AG09309 (cell line): Measurements from ENCODE around the gene TRIM33.

Experiments used
- DNase-seq: peaks from one replicate; pipeline ENCODE4 v3.0.0-alpha.2; 2010; ENCODE audit warnings: low read depth
- H3K4me3 ChIP-seq: 2 replicates; pipeline ENCODE4 v1.5.1; 2011; ENCODE audit warnings: mild to moderate bottlenecking, low read depth, low read length, moderate library complexity; ENCODE audit not compliant: control insufficient read depth
- CTCF ChIP-seq: IDR thresholded peaks from 2 replicates; pipeline ENCODE4 v1.5.1; 2011; ENCODE audit warnings: mild to moderate bottlenecking, low read depth, low read length, inconsistent platforms; ENCODE audit not compliant: insufficient read depth, control insufficient read depth; ENCODE audit errors: missing control alignments

The TRIM33 gene

DNA sequence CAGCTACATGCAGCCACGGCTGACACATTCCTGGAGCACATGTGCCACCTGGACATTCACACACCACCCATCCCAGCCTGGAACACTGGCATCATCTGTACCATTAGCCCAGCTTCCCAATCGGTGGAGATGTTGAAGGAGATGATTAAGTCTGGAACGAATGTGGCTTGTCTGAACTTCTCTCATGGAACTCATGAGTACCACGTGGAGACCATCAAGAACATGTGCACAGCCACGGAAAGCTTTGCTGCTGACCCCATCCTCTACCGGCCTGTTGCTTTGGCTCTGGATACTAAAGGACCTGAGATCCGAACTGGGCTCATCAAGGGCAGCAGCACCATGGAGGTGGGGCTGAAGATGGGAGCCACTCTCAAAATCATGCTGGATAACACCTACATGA lies 25.0 kb upstream of the TRIM33 start:
- TF ChIP-seq CTCF: no peak
- no peak overlapping the region for H3K4me3 ChIP-seq

DNA sequence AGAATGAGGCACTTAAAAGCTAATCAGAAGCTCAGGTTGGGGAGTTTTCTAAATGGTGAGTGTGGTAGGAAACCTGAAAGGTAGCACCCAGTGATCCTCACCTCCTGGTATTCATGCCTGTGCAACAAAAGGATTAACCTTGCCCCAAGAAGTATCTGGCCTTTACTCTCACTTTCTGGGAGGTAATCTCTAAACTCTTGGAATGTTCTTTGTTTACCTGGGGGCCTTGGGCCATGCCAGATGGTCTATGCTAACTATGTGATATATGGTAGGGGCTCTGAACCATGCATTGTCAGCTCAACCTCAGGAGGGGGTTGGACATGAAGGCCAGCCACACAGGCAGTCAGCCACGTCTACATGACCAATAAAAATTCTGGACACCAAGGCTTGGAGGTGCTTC lies 24.4 kb upstream of the TRIM33 start:
- no peak overlapping the region for H3K4me3 ChIP-seq
- no peak for TF ChIP-seq CTCF
- no peak for DNase-seq

More for the DNA sequence above, 25.0 kb upstream of the TRIM33 start:
- no peak for DNase-seq

- no peak overlapping the region for H3K4me3 ChIP-seq
- DNase-seq: no peak
- TF ChIP-seq CTCF: no peak
Observed at GRCh38 chr1:114531094-114531493, 20.1 kb upstream of the TRIM33 start.

- no peak for TF ChIP-seq CTCF
- H3K4me3 ChIP-seq: no peak overlapping the region
- DNase-seq: no peak
Observed at GRCh38 chr1:114530224-114530623, 19.2 kb upstream of the TRIM33 start.

GRCh38 chr1:114524944-114525343 lies 13.9 kb upstream of the TRIM33 start:
- TF ChIP-seq CTCF: no peak
- DNase-seq: no peak
- no peak overlapping the region for H3K4me3 ChIP-seq

DNA sequence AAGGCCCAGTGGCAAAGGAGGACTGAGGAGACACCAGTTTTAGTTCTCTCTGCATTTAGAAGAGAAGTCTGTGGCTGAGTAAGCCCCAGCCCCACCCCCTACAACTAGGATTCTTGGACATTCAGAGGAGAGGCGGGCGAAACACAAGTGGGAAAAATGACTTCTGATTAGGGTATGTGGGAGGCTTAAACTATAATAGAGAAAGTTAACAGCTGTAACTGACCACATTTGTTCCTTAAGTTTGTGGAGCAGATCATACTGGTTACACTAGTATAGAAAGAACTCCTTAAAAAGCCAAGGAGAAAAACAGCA lies 11.2 kb upstream of the TRIM33 start:
- TF ChIP-seq CTCF: no peak
- H3K4me3 ChIP-seq: no peak overlapping the region
- DNase-seq: no peak
